Nephron progenitor cell (in vitro differentiated cells): ENCODE results near the gene BTBD9.
A peak's percentile ranks its signal among the peaks of the same experiment; 100 is the strongest.

ENCODE experiments used
- DNase-seq: peaks from one replicate; pipeline ENCODE4 v3.0.0; 2021
- H3K27ac Mint-ChIP-seq: 2 replicates; pipeline ENCODE4 v1.8.0; 2021; ENCODE audit warnings: mild to moderate bottlenecking, moderate library complexity, mixed read lengths
- H3K27me3 Mint-ChIP-seq: 2 replicates; pipeline ENCODE4 v1.8.0; 2021; ENCODE audit warnings: mild to moderate bottlenecking, low read depth, mixed read lengths; ENCODE audit not compliant: poor library complexity
- H3K36me3 Mint-ChIP-seq: 2 replicates; pipeline ENCODE4 v1.8.0; 2021; ENCODE audit warnings: low read depth, mixed read lengths
- H3K4me1 Mint-ChIP-seq: 2 replicates; pipeline ENCODE4 v1.8.0; 2021; ENCODE audit warnings: mixed read lengths
- H3K4me3 Mint-ChIP-seq: 2 replicates; pipeline ENCODE4 v1.8.0; 2021; ENCODE audit warnings: mild to moderate bottlenecking, moderate library complexity, mixed read lengths
- H3K9me3 Mint-ChIP-seq: 2 replicates; pipeline ENCODE4 v1.8.0; 2021; ENCODE audit warnings: mild to moderate bottlenecking, moderate library complexity, mixed read lengths
- CTCF ChIP-seq: fragments of 200-600 bp; sonication (generic); IDR thresholded peaks from 2 replicates; pipeline ENCODE4 v1.5.0; 2021; ENCODE audit warnings: antibody characterized with exemption

BTBD9 gene

GRCh38 chr6:38406096-38406495 lies 233.6 kb downstream of the BTBD9 start:
- no peak for TF ChIP-seq CTCF
- Mint-ChIP-seq H3K9me3 (no peaks in the 10 kb centered on the region), H3K36me3 (no peaks in the 10 kb centered on the region), H3K4me3 (no peak overlapping the region), H3K4me1 (no peaks in the 10 kb centered on the region), H3K27me3 (peaks cover 3% of the 10 kb centered on the region), H3K27ac (no peak overlapping the region)
- no peak for DNase-seq

GRCh38 chr6:38404900-38405556 lies 234.7 kb downstream of the BTBD9 start:
- no peak for TF ChIP-seq CTCF
- Mint-ChIP-seq H3K9me3 (no peaks in the 10 kb centered on the region), H3K27me3 (peaks cover 3% of the 10 kb centered on the region), H3K27ac (no peak overlapping the region), H3K4me1 (no peaks in the 10 kb centered on the region), H3K36me3 (no peaks in the 10 kb centered on the region), H3K4me3 (no peak overlapping the region)
- no peak for DNase-seq

- Mint-ChIP-seq H3K27me3 (peaks cover 3% of the 10 kb centered on the region), H3K9me3 (no peaks in the 10 kb centered on the region), H3K4me1 (no peaks in the 10 kb centered on the region), H3K4me3 (no peak overlapping the region), H3K36me3 (no peaks in the 10 kb centered on the region), H3K27ac (peak overlapping the region; percentile 9)
- no peak for DNase-seq
- TF ChIP-seq CTCF = no peak
Measured at GRCh38 chr6:38404355-38404754, 235.4 kb downstream of the BTBD9 start.

- no peaks in the 10 kb centered on the region for H3K9me3 Mint-ChIP-seq
- H3K36me3 Mint-ChIP-seq = no peaks in the 10 kb centered on the region
- no peak for TF ChIP-seq CTCF
- H3K4me1 Mint-ChIP-seq = no peaks in the 10 kb centered on the region
- peaks cover 4% of the 10 kb centered on the region for H3K27me3 Mint-ChIP-seq
- no peak overlapping the region for H3K27ac Mint-ChIP-seq
- no peak overlapping the region for H3K4me3 Mint-ChIP-seq
- DNase-seq = no peak
Measured at GRCh38 chr6:38403548-38403947, 236.2 kb downstream of the BTBD9 start.

GRCh38 chr6:38400764-38401163 lies 239.0 kb downstream of the BTBD9 start:
- no peak for DNase-seq
- no peaks in the 10 kb centered on the region for H3K9me3 Mint-ChIP-seq
- H3K36me3 Mint-ChIP-seq = no peaks in the 10 kb centered on the region
- no peak overlapping the region for H3K4me3 Mint-ChIP-seq
- peaks cover 6% of the 10 kb centered on the region for H3K27me3 Mint-ChIP-seq
- H3K4me1 Mint-ChIP-seq = no peaks in the 10 kb centered on the region
- no peak overlapping the region for H3K27ac Mint-ChIP-seq
- TF ChIP-seq CTCF = no peak

DNA sequence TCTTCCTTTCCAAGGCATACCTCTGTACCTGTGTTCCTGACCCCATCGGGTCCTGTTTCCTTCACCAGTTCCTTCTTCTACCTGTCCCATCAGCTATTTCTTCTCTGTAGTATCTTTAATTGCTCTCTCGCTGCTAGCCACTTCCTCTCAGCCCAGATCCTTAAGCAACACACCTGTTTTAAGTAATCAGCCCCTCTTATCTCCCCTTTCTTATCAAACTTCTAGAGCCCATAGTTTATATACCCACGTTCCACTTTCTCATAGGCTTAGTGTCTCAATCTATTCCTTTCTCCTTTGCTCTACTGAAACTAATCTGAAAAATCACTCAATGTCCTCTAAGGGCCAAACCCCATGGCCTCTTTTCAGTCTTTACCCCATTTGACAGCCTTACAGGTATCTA lies 239.6 kb downstream of the BTBD9 start:
- DNase-seq = no peak
- H3K9me3 Mint-ChIP-seq = no peaks in the 10 kb centered on the region
- TF ChIP-seq CTCF = no peak
- no peaks in the 10 kb centered on the region for H3K4me1 Mint-ChIP-seq
- H3K27ac Mint-ChIP-seq = no peak overlapping the region
- no peaks in the 10 kb centered on the region for H3K36me3 Mint-ChIP-seq
- peaks cover 6% of the 10 kb centered on the region for H3K27me3 Mint-ChIP-seq
- H3K4me3 Mint-ChIP-seq = no peak overlapping the region
